NT2/D1 (cell line): ENCODE results near the gene RCAN1.

Source experiments
- DNase-seq: peaks from one replicate; pipeline ENCODE4 v3.0.0-alpha.2; 2011; ENCODE audit warnings: low read depth, low spot score
- H3K27me3 ChIP-seq: 2 replicates; pipeline ENCODE4 v1.6.0; 2011; ENCODE audit warnings: mild to moderate bottlenecking; ENCODE audit not compliant: insufficient read length, insufficient read depth
- H3K36me3 ChIP-seq: 2 replicates; pipeline ENCODE4 v1.6.1; 2011; ENCODE audit warnings: mild to moderate bottlenecking, low read length, mixed read lengths; ENCODE audit not compliant: insufficient read depth, insufficient read length
- H3K4me1 ChIP-seq: 2 replicates; pipeline ENCODE4 v1.5.1; 2011; ENCODE audit not compliant: insufficient read depth, insufficient read length
- H3K4me3 ChIP-seq: 2 replicates; pipeline ENCODE4 v1.5.1; 2011; ENCODE audit warnings: low read depth; ENCODE audit not compliant: insufficient read length
- H3K9ac ChIP-seq: 2 replicates; pipeline ENCODE4 v1.6.0; 2011; ENCODE audit warnings: low read depth; ENCODE audit not compliant: insufficient read length
- H3K9me3 ChIP-seq: 2 replicates; pipeline ENCODE4 v1.5.1; 2011; ENCODE audit warnings: mild to moderate bottlenecking, low read length; ENCODE audit not compliant: insufficient read depth
- SUZ12 ChIP-seq: IDR thresholded peaks from 2 replicates; pipeline ENCODE4 v1.6.1; 2011; ENCODE audit not compliant: insufficient read length, insufficient read depth; ENCODE audit errors: extremely low read depth
- YY1 ChIP-seq: IDR thresholded peaks from 2 replicates; pipeline ENCODE4 v1.6.1; 2011; ENCODE audit not compliant: insufficient read length, insufficient read depth
- ZNF274 ChIP-seq: IDR thresholded peaks from 2 replicates; pipeline ENCODE4 v1.6.1; 2011; ENCODE audit warnings: mild to moderate bottlenecking, low read depth, low read length

RCAN1 gene

GRCh38 chr21:34619841-34620665 is 5.1 kb upstream of the RCAN1 start:
- Histone ChIP-seq H3K9me3 (no peaks in the 10 kb centered on the region), H3K4me3 (no peak overlapping the region), H3K4me1 (no peaks in the 10 kb centered on the region), H3K9ac (no peak overlapping the region), H3K27me3 (peaks cover 15% of the 10 kb centered on the region), H3K36me3 (no peaks in the 10 kb centered on the region)
- TF ChIP-seq YY1 (no peak), SUZ12 (no peak), ZNF274 (no peak)
- DNase-seq: no peak

DNA sequence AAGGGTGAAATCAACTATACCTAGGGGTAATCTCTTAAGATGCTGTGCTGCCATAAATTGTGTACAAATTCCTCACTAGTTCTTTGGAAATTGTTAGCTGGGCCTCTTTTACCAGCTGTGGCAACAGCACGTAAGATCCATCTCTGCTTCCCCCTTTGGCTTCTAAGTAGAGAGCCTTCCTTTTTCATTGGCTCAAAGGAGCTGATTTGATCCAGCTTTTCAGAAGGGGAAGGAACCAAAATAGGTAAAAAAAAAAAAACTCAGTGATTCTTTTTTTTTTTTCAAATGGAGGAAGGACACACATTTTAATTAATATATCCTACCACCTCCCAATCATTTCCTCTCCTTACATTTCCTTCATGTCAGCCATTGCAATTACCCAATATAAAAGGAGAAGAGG is 4.0 kb upstream of the RCAN1 start:
- no peak overlapping the region for H3K9ac ChIP-seq
- H3K4me3 ChIP-seq: no peak overlapping the region
- H3K27me3 ChIP-seq: peaks cover 23% of the 10 kb centered on the region
- no peaks in the 10 kb centered on the region for H3K9me3 ChIP-seq
- H3K4me1 ChIP-seq: no peaks in the 10 kb centered on the region
- no peaks in the 10 kb centered on the region for H3K36me3 ChIP-seq
- no peak for TF ChIP-seq SUZ12
- no peak for TF ChIP-seq ZNF274
- TF ChIP-seq YY1: no peak
- no peak for DNase-seq

DNA sequence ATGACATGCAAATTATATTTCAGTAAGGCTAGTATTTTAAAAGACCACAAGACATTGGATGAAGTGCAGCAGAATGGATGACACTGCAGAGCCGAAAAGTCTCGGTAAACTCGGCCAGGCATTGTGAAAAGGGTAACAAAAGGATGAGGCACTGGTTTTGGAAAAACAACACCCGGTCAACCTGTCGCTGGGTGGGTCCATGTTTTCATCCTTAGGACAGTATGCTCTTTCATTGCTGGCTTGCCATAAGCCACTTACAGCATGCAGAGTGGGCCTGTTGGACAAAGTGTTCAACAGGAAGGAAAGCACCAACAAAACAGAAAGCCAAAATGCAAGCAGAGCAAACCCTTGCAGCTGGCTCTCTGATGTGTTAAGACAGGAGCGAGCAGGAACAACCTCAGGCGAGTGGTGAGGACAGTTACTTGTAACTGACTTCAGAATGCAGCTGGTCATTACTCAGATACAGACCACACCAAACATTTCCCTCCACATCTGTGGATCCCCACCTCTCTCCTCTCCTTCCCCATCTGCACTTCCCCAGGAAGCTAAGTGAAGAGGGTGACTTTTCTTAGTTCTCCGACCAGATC is 2.9 kb upstream of the RCAN1 start:
- Histone ChIP-seq H3K36me3 (no peaks in the 10 kb centered on the region), H3K9me3 (no peaks in the 10 kb centered on the region), H3K9ac (no peak overlapping the region), H3K4me3 (no peak overlapping the region), H3K4me1 (no peaks in the 10 kb centered on the region), H3K27me3 (peaks cover 34% of the 10 kb centered on the region)
- TF ChIP-seq ZNF274: no peak
- no peak for TF ChIP-seq SUZ12
- no peak for TF ChIP-seq YY1
- no peak for DNase-seq

DNA sequence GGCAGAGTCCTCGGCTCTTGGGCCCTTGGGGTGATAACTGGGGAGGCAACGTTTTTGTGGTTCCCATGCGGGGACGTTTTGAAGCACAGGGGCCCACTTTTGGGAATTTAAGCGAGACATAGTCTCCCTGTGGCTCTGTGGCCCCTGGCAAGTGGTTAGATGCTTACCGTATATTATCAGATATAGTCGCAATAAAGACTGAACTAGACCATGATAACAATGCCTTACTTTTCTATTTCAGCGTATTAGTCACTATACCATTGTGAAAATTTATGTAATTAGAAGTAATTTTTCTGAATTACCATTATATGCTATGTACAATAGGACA is 538 bp upstream of the RCAN1 start:
- TF ChIP-seq YY1: no peak
- TF ChIP-seq SUZ12: no peak
- TF ChIP-seq ZNF274: no peak
- Histone ChIP-seq H3K4me1 (no peaks in the 10 kb centered on the region), H3K9ac (peak overlapping the region; percentile 37), H3K27me3 (peaks cover 39% of the 10 kb centered on the region), H3K9me3 (no peaks in the 10 kb centered on the region), H3K36me3 (no peaks in the 10 kb centered on the region), H3K4me3 (peak overlapping the region; percentile 22)
- no peak for DNase-seq

DNA sequence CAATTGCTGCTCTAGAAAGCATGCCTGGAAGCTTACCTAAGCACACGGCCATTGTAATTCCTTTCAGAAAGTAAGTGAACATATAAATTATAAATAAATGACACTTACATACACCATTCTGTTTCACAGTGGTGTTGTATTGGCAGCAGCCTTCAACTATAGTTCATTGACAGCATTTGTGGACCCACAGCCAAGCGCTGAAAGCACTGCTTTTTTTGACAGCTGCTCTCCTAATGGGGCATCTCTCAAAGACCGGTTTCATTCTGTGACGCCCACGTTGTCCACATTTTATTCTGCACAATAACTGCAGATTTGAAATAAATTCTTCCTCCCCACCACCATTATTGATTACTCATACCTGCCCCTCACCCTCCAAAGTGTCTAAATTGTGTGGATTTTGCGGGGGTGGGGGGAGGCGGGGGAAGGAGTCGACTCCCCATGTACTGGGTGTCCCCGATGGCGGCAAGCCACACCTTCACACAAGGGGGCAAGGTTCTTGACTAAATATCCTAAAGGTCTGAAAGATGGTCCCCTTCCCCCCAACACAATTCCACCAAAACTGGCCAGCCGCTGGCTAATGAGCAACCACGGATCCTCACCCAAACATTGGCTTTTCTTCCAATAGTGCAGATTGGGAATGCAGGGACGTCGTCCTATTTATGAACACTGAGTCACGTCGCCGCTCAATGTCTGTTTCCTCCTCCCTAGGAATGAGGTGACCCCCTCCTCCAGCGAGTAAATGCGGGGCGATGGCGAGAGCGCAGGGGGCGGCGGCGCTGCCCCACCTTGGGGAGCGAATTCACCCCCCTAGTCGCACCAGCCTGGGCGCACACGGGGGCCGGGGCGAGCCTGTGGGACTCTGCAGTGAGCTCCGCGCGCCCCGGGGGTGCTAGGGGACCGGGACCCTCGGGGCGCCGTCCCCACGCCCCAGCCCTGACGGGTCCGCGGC is 960 bp downstream of the RCAN1 start:
- Histone ChIP-seq H3K9ac (peak overlapping the region; percentile 83), H3K4me3 (peak overlapping the region; percentile 82), H3K4me1 (no peaks in the 10 kb centered on the region), H3K36me3 (no peaks in the 10 kb centered on the region), H3K27me3 (peaks cover 39% of the 10 kb centered on the region), H3K9me3 (no peaks in the 10 kb centered on the region)
- TF ChIP-seq ZNF274: no peak
- TF ChIP-seq YY1: no peak
- peak; percentile 57 for TF ChIP-seq SUZ12
- no peak for DNase-seq

DNA sequence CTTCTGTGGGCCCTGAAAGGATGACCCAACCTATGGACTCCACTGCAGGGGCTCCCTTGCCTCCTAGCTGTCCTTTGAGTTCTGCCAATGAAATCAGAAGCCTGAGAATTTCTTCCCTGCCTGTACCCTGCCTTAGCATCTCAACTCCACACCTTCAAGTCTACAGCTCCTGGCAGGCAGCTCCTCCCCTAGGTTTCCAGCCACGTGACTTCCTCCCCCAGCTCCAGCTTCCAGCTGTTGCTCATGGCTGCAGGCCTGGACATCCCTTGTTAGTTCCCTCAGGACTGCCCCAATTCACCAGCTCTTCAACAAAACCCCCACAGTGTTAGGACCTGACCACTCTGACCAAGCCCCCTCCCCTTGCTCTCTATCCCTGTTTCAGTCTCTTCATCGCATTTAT is 2.4 kb downstream of the RCAN1 start:
- H3K27me3 ChIP-seq: peaks cover 39% of the 10 kb centered on the region
- no peak for DNase-seq
- no peak for TF ChIP-seq YY1
- TF ChIP-seq ZNF274: no peak
- TF ChIP-seq SUZ12: no peak
- H3K4me3 ChIP-seq: no peak overlapping the region
- H3K9ac ChIP-seq: no peak overlapping the region
- H3K36me3 ChIP-seq: no peaks in the 10 kb centered on the region
- H3K9me3 ChIP-seq: peaks cover 3% of the 10 kb centered on the region; the same call in 1 of the 2 replicates
- H3K4me1 ChIP-seq: no peaks in the 10 kb centered on the region
